CMK (cell line): Measurements from ENCODE around the gene STMN3.
A peak's percentile ranks its signal among the peaks of the same experiment; 100 is the strongest.

Source experiments
- DNase-seq: peaks from one replicate; pipeline ENCODE4 v3.0.0-alpha.2; 2010; ENCODE audit warnings: low read depth

The STMN3 gene

GRCh38 chr20:63653041-63653973 is at the start of gene STMN3:
TSS of gene STMN3 (minus strand) at chr20:63653424. CDS start at chr20:63653345, 79 bp downstream.
- DNase-seq: peak; percentile 88

GRCh38 chr20:63702036-63702665 is 48.9 kb upstream of the STMN3 start:
- no peak for DNase-seq

GRCh38 chr20:63701329-63702035 is 48.3 kb upstream of the STMN3 start:
- no peak for DNase-seq

GRCh38 chr20:63701051-63701328 is 47.8 kb upstream of the STMN3 start:
- no peak for DNase-seq

GRCh38 chr20:63700199-63701050 is 47.2 kb upstream of the STMN3 start:
- no peak for DNase-seq

- DNase-seq: no peak
These were observed 46.4 kb upstream of the STMN3 start for GRCh38 chr20:63699466-63700198.

- no peak for DNase-seq
These were observed 45.7 kb upstream of the STMN3 start for GRCh38 chr20:63698739-63699465.

GRCh38 chr20:63697868-63698545 is 44.8 kb upstream of the STMN3 start:
- DNase-seq: no peak

- no peak for DNase-seq
These were observed 44.2 kb upstream of the STMN3 start for GRCh38 chr20:63697357-63697867.

GRCh38 chr20:63696628-63697356 is 43.6 kb upstream of the STMN3 start, which contains the start of gene TNFRSF6B:
TSS of gene TNFRSF6B (plus strand) at chr20:63696652. CDS start at chr20:63696768, 116 bp downstream.
- DNase-seq: no peak

- no peak for DNase-seq
These were observed 43.0 kb upstream of the STMN3 start for GRCh38 chr20:63696306-63696627.

GRCh38 chr20:63695424-63696305 is 42.4 kb upstream of the STMN3 start:
- DNase-seq: no peak

GRCh38 chr20:63694584-63695423 is 41.6 kb upstream of the STMN3 start:
- no peak for DNase-seq

GRCh38 chr20:63693733-63694583 is 40.7 kb upstream of the STMN3 start:
- DNase-seq: no peak

GRCh38 chr20:63693083-63693732 is 40.0 kb upstream of the STMN3 start:
- no peak for DNase-seq
